Heart left ventricle (tissue), 16 donors: ENCODE results near the gene ISLR2. TPM values are rescaled to one million over a fixed set of nuclear protein-coding genes. Genes with fewer than 3 reads are reported as not detected.

Experiments
- ATAC-seq, 4 donors: fragments of 200-7000 bp; cut with Tn5 transposase; one replicate each; pipeline ENCODE4 v1.9.1; 2020 to 2022; ENCODE audit warnings: moderate library complexity in 4 of 4, mild to moderate bottlenecking in 3 of 4, moderate number of reproducible peaks in 1 of 4
- DNase-seq, 5 donors: peaks; one replicate each; pipeline ENCODE4 v3.0.0-alpha.2; 2020
- H3K27ac ChIP-seq, 12 donors: fragments of 200-600 bp; sonication (generic) in 4 of 12; one replicate each; pipeline versions ENCODE4 v1.5.0 to v1.8.0; 2016 to 2022; ENCODE audit warnings: mild to moderate bottlenecking in 2 of 12
- H3K27me3 ChIP-seq, 9 donors: fragments of 200-600 bp; sonication (generic) in 2 of 9; one replicate each; pipeline versions ENCODE4 v1.5.1 to v1.8.0; 2016 to 2022; ENCODE audit warnings: mild to moderate bottlenecking in 3 of 9
- H3K36me3 ChIP-seq, 9 donors: fragments of 200-600 bp; sonication (generic) in 2 of 9; one replicate each; pipeline versions ENCODE4 v1.5.0 to v1.8.0; 2018 to 2022; ENCODE audit warnings: mild to moderate bottlenecking in 2 of 9
- H3K4me1 ChIP-seq, 12 donors: fragments of 200-600 bp; sonication (generic) in 4 of 12; one replicate each; pipeline versions ENCODE4 v1.5.0 to v1.8.0; 2016 to 2022; ENCODE audit warnings: mild to moderate bottlenecking in 3 of 12
- H3K4me3 ChIP-seq, 12 donors: fragments of 200-600 bp; sonication (generic) in 4 of 12; one replicate each; pipeline versions ENCODE4 v1.5.0 to v1.8.0; 2017 to 2022; ENCODE audit warnings: mild to moderate bottlenecking in 9 of 12, moderate library complexity in 4 of 12
- H3K9me3 ChIP-seq, 12 donors: fragments of 200-600 bp; sonication (generic) in 4 of 12; one replicate each; pipeline versions ENCODE4 v1.5.0 to v1.8.0; 2016 to 2022; ENCODE audit warnings: mild to moderate bottlenecking in 1 of 12
- POLR2A ChIP-seq, 2 donors: fragments of 450-650 bp; IDR thresholded peaks; one replicate each; pipeline ENCODE4 v1.6.1; 2017; ENCODE audit warnings: antibody characterized with exemption in 2 of 2, mild to moderate bottlenecking in 2 of 2, moderate library complexity in 2 of 2
- WGBS, 4 donors: extraction: QIAGEN DNeasy Blood & Tissue Kit in 2 of 4; methylation state at CpG; one replicate each; pipeline versions ENCODE4 v1.1.5 to v1.1.7; 2013 to 2018; 5-methylcytosine and 5-hydroxymethylcytosine counted together
- intact Hi-C, 10 donors: fragments of 100-400 bp; cut with DNase I; formaldehyde crosslinking; loops; one replicate each; pipeline versions ENCODE4 v1.11.1 to v1.14.2; 2022
- polyA plus RNA-seq, 2 donors: library from polyadenylated mRNA; stranded (reverse); fragments of 200-250 nt; gene quantifications; one replicate each; pipeline ENCODE4 v1.2.3, GENCODE V29; 2013
- total RNA-seq, 9 donors: library from RNA; depleted of rRNA in 2 of 9; stranded (reverse); fragments of >200 nt in 2 of 9; fragmentation: NEBNext Ultra II Directional in 3 of 9; extraction: Animal tissue kit (Norgen Biotek cat#: 25700) in 3 of 9; gene quantifications; one replicate each; pipeline versions ENCODE4 v1.1.0 to v1.2.4, GENCODE V29; 2016 to 2023
- TF ChIP-seq, protein P1 (sequence below), 12 donors: fragments of 200-600 bp; sonication (generic) in 4 of 12; IDR thresholded peaks; one replicate each; pipeline versions ENCODE4 v1.5.0 to v1.8.0; 2018 to 2022; ENCODE audit warnings: antibody characterized with exemption in 12 of 12, mild to moderate bottlenecking in 5 of 12
- donor health status: ischemic (EF 13 %, LVEDD 7.1; RV severe dilation, severe dysfunction).
- donor health status: healthy with polysubstance abuse.
- donor health status: DM: no; HTN: yes; CAD: no.
- donor health status: DM: no; HTN: no; CAD: no.
- donor health status: ischemic (EF 25% LVEDD 6.9; RV normal size, moderate dysfunction).
- donor health status: ischemic (EF 25% LVEDD 5.7; RV mildly dilated, moderate dysfunction).
- donor health status: healthy.
- donor health status: DM: yes; HTN: yes; CAD: no.
- donor health status: ischemic (EF 35%, LVEDD 5.7; RV mildly dilated, moderate dysfunction).
- donor health status: nonischemic (EF 11% LVEDD 7.7; RV severe dilation, severe dysfunction).
- donor health status: DM: yes; HTN: yes; CAD: no.
- donor health status: PGD.
- donor health status: ischemic (EF 29% LVEDD 5.4; RV normal size, mild dysfunction).
- donor health status: nonischemic (EF 23%, LVEDD 6.1; RV moderate dilation, normal function).

The ISLR2 gene
- total and polyA plus RNA-seq, 11 donors: 1.6 to 9.0 (median 3.1) TPM

DNA sequence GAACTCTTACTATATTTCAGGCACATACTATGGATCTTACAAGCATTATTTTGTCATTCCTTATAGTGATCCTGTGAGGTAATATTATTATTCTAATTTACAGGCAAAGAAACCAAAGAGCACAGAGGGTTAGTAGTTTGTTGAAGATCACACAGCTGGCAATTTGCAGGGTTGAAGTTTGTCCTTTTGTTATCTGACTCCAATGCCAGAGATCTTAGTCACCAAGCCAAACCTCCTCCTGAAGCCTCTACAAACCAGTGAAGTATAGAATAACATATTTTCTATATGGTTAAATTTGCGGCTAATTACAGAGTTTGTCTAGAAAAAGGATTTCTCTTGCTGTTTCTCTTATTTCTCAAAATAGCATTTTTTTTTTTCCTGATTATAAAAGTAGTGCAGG is 11.2 kb downstream of the ISLR2 start:
- Histone ChIP-seq H3K9me3 (peaks cover 0 to 7% (median 2%) of the 10 kb centered on the region in 12 donors), H3K4me3 (no peak overlapping the region), H3K4me1 (peaks cover 0 to 14% (median 9%) of the 10 kb centered on the region in 12 donors), H3K36me3 (no peaks in the 10 kb centered on the region), H3K27ac (no peak overlapping the region), H3K27me3 (peaks cover 0 to 30% (median 0%) of the 10 kb centered on the region in 9 donors)
- no peak for ATAC-seq
- no peak for DNase-seq
- intact Hi-C loops: loop anchor here in 2 of 10 donors (5.0 kb wide), 2 partner anchors 36 to 101 kb away; no protein-coding TSS in a partner anchor
- TF ChIP-seq, protein P1, sequence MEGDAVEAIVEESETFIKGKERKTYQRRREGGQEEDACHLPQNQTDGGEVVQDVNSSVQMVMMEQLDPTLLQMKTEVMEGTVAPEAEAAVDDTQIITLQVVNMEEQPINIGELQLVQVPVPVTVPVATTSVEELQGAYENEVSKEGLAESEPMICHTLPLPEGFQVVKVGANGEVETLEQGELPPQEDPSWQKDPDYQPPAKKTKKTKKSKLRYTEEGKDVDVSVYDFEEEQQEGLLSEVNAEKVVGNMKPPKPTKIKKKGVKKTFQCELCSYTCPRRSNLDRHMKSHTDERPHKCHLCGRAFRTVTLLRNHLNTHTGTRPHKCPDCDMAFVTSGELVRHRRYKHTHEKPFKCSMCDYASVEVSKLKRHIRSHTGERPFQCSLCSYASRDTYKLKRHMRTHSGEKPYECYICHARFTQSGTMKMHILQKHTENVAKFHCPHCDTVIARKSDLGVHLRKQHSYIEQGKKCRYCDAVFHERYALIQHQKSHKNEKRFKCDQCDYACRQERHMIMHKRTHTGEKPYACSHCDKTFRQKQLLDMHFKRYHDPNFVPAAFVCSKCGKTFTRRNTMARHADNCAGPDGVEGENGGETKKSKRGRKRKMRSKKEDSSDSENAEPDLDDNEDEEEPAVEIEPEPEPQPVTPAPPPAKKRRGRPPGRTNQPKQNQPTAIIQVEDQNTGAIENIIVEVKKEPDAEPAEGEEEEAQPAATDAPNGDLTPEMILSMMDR (IDR thresholded peaks at IDR 0.05): no peak
- no peak for TF ChIP-seq POLR2A (IDR thresholded peaks at IDR 0.05)
- WGBS, 4 donors: 97 to 100% (median 99%) methylated on average over 1 of the region's 1 CpG

DNA sequence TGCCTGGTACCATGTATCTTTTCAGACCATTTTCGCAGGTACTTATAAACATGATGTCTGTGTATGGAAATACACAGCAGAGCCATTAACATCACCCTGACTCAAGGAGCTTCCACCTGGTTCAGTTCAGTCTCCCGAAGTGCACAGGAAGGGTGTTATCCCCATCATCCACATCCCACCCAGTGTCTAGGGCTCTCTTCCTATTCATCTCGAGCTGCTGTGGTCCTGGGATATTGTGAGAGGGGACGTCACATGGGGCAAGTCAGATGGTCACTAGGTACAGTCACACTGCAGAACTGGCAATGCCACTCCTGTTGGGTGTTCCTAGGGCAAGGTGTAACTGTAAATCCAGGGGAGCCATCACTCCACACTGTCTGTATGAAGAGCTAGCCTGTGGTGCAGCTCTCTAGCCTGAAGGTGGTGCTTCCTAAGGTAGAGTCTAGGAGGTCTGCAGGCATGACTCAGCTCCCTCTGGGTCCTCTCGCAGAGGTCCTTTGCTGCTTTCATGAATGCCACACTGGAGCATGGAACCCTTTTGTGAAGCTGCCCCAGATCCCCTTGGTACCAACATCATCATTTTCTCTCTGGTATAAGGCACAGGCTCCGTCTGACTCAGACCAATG is 13.9 kb downstream of the ISLR2 start:
- no peak overlapping the region for H3K4me3 ChIP-seq
- H3K9me3 ChIP-seq: peaks cover 0 to 15% (median 3%) of the 10 kb centered on the region in 12 donors
- TF ChIP-seq, protein P1 (IDR thresholded peaks at IDR 0.05): no peak
- TF ChIP-seq POLR2A (IDR thresholded peaks at IDR 0.05): no peak
- no peak overlapping the region for H3K27ac ChIP-seq
- intact Hi-C loops: loop anchor here in 2 of 10 donors (5.0 kb wide), 2 partner anchors 33 to 98 kb away; no protein-coding TSS in a partner anchor
- ATAC-seq: no peak
- H3K36me3 ChIP-seq: no peaks in the 10 kb centered on the region
- DNase-seq: no peak
- 79 to 85% (median 85%) methylated on average over 5 to 6 of the region's 6 CpGs for WGBS, 4 donors
- H3K4me1 ChIP-seq: no peaks in the 10 kb centered on the region
- H3K27me3 ChIP-seq: peaks cover 0 to 11% (median 0%) of the 10 kb centered on the region in 9 donors

DNA sequence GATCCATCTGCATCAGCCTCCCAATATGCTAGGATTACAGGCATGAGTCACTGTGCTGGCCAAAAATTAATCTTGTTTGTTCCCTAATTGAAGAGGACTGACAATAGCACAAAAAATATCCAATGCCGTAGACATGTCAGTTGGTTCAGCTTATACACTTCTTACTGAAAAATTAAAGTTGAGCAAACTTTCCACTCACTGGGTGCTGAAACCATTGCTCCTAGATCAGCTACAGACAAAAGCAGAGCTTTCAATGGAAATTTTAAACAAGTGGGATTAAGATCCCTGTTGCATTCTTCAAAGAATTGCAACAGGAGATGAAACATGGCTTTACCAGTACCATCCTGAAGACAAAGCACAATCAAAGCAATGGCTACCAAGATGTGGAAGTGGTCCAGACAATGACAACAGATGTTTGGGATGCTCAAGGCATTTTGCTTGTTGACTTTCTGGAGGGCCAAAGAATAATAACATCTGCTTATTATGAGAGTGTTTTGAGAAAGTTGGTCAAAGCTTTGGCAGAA is 16.0 kb downstream of the ISLR2 start:
- WGBS, 4 donors: 94 to 100% (median 97%) methylated on average over 1 of the region's 1 CpG
- Histone ChIP-seq H3K27ac (no peak overlapping the region), H3K4me3 (no peak overlapping the region), H3K4me1 (no peaks in the 10 kb centered on the region), H3K27me3 (peaks cover 0 to 6% (median 0%) of the 10 kb centered on the region in 9 donors), H3K9me3 (peaks cover 0 to 15% (median 3%) of the 10 kb centered on the region in 12 donors), H3K36me3 (no peaks in the 10 kb centered on the region)
- TF ChIP-seq, protein P1 (IDR thresholded peaks at IDR 0.05): no peak
- no peak for TF ChIP-seq POLR2A (IDR thresholded peaks at IDR 0.05)
- ATAC-seq: no peak
- intact Hi-C loops: no loop called here
- DNase-seq: no peak

DNA sequence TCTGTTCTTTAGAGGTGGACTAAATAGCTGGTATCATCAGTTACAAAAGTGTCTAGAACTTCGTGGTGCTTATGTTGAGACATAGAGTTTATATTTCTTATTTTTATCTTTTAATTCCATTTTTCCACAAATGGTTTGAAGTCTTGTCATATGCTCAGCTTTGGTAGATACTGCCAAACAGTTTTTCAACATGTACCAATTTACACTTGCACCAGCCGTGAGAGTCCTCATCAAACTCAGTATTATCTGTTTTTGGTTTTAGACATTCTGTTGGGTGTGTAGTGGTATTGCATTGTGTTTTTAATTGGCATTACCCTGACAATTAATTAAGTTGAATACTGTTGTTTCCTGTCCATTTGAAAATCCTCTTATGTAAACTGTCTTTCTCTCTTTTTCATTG is 16.7 kb downstream of the ISLR2 start:
- ATAC-seq (no peak), DNase-seq (no peak)
- 61 to 71% (median 68%) methylated on average over 2 of the region's 2 CpGs for WGBS, 4 donors
- H3K9me3 ChIP-seq: peaks cover 0 to 15% (median 3%) of the 10 kb centered on the region in 12 donors
- no peaks in the 10 kb centered on the region for H3K4me1 ChIP-seq
- H3K27ac ChIP-seq: no peak overlapping the region
- no peak overlapping the region for H3K4me3 ChIP-seq
- no peak for TF ChIP-seq POLR2A (IDR thresholded peaks at IDR 0.05)
- TF ChIP-seq, protein P1 (IDR thresholded peaks at IDR 0.05): no peak
- H3K36me3 ChIP-seq: no peaks in the 10 kb centered on the region
- peaks cover 0 to 6% (median 0%) of the 10 kb centered on the region in 9 donors for H3K27me3 ChIP-seq
- intact Hi-C loops: no loop called here
